Activated T-cell treated with anti-CD3 and anti-CD28 coated beads for 24 hours (primary cell): Measurements from ENCODE around the gene RASGRP2.
A peak's percentile ranks its signal among the peaks of the same experiment; 100 is the strongest.

ENCODE experiments used
- DNase-seq: peaks from one replicate; pipeline ENCODE4 v3.0.0-alpha.2; 2020; ENCODE audit warnings: low read depth

The RASGRP2 gene

DNA sequence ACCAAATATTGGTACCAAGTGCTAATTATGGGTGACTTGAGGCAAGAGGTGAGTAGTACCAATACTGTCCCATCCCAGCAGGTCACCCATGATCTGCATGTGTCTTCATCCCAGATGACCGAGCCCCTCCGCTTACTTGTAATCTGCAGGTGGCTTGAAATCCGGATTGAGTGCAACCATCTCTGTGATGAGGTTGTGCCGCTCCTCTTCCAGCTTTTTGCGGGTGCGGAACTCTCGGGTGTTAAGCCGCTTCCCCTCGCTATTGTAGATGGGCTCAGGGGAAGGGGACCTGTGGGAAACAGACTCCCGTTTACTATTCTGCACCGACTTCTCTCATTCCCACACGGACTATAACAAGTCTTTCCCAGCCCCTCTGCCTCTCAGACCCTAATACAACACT is 26.2 kb upstream of the RASGRP2 start:
- no peak for DNase-seq

DNA sequence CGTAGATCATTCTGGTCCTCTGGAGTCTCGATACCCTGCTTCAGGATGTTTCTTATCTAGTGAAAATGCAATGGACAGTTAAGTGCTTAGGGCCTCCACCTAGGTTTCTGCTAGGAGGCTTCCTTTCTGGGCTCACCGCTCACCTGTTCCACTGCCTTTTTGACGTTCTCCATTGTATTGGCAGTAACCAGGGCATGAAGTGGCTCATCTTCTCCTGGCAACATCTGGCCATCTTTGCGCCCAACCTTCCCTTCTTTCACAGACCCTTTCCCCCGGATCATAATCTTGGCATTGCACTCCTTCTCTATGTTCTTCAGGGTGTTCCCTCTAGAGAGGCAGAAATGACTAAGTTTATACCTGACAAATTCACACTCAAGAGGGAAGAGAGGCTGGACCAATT is 25.3 kb upstream of the RASGRP2 start:
- DNase-seq: no peak

DNA sequence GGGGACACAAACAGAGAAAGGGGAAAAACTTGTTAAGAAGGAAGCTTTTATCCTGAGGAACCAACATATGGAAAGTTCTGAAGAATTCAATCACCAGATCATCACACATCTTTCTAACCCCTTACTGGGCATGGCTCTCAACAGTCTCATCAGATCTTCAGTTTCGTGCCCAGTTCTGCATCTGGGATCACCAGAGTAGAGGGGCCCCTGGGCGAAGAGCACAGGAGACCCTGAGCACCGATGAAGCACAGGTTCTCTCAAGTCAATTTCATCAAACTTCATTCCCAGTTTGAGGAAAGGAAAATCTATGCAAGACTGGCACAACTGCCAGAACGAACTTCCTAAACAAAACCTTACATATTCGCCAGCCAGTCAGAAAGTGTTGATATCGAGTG is 24.4 kb upstream of the RASGRP2 start:
- DNase-seq: no peak

DNA sequence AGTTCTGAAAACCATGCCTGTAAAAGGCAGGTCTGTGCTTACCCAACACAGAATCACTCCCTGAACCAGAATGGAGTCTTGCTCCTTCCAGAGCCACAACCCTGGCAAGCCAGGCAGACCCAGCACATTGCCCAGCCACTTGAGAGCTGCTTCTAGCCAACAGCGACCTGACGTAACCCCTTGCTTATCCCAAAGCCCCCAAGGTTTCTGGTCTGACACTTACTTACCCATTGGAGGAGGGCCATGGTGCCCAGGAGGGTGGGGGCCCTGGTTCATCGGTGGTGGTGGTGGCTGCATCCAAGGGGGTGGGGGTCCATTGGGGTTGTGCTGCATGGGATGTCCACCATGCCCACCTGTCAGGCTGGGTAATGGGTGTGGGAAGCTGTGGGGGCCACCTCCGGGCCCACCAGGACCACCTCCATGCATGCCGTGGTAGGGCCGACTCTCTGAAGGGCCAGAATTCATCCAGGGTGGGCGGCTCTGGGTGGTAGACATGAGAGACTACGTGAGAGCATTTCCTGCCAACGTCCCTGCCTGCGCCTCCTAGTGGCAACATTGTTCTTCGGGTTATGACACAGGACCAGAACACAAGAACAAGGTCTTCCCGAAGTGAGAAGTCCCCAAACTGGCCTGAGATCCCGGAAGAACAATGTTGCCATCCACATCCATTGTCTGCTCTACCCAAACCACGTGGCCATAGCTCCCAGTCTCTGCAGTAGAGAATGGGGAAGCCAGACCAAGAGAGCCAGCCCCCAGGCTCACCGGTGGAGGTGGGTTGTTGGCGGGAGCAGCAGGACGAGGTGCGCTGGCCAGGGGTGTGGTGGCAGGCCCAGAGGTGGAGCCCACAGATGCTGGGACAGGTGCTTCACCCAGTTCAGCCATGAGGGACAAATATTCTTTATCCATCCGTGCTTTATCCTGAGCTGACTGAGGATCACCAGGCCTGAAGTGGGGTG is 23.7 kb upstream of the RASGRP2 start:
- peak; percentile 70 for DNase-seq

DNA sequence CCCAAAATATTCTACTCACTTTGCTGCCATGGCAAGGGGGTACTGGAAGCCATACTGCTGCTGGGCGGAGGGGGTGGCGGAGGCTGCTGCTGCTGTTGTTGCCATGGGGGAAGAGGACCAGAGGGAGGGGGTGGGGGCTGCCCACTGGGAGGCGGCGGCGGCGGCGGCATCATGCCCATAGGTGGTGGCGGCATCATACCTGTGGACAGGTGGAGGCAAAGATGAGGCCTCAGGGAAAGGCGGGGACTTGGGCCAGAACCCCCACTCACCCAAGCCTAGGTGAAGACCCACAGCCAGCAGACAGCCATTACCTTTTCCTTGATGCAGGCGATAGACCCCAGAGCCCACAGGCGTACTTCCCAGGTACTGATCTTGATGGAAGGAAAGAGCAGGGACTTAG is 22.9 kb upstream of the RASGRP2 start:
- no peak for DNase-seq

DNA sequence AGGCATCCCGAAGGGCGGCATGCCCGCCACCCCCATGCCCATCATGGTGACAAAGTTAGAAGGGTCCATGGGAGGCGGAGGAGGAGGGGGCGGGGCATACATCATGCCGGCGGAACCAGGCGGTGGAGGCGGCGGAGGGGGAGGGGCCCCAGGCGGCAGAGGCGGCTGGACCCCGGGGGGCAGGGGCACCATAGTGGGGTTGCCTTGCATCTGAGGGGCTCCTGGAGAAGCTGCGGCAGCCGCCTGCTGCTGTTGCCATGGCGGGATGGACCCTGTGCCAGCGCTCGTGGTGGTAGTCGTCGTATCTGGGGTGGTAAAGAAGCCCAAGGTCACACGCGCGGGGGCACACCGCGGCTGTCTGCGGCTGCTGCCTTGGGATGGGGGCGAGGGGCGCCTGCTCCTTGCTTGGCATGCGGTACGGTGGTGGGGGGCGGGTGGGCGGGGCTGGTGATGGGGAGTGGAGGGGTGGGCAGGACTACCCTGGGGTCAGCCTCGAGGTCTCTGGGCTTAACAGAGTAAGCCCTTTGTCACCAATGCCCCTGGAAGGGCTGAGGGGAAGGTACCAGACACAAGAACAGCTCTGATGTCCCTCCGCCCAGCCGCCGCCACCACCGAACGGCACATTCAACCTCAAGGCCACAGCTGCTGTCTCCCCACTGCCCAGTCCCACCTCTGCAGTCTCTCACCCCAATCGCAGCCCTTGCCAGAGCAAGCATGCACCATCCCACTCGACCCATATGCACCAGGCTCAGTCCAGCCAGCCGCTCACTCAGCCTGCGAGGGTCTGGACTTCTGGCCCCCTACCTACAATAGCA is 22.1 kb upstream of the RASGRP2 start:
- DNase-seq: no peak

DNA sequence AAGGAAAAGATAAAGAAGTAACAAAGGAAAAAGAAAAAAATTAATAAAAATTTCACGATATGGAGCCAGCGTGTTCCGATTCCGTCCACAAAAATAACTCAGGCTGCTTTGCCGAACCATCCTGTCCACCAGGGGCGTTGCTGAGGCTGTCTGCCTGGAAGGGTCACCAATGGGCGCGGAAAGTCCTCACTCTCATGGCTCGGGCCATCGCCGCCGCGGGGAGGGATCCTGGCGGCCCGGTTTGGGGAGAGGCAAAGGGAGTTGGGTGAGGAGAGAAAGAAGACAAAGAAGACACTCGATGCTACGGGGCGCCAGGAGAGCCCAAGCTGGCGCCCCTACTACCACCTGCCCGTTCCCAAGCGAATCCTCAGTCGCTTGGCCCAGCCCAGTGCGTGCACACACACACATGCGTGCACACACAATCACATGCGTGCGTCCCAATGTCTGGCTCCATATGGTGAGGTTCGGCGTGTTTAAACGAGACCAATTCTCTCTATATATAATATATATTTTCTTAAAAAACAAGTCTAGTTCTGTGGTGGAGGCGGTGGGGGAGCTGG is 21.4 kb upstream of the RASGRP2 start:
- no peak for DNase-seq

DNA sequence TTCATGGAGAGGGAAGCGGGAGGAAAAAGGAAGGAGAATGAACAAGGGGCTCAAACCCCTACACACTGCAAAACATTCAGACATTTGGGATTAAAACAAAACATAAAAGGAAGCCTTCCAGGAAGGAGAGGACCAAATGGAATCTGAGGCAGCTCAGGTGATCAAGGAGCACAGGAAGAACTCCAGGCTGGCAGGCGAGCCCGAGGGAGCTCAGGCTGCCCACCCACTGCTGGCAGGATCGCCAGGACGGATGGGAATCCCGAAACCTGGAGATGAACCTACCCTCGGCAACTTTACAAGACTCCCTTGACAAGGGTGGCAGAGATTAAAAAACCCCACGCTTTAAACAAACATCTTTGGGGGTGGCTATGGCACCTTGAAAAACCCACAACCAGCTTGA is 20.8 kb upstream of the RASGRP2 start:
- no peak for DNase-seq

DNA sequence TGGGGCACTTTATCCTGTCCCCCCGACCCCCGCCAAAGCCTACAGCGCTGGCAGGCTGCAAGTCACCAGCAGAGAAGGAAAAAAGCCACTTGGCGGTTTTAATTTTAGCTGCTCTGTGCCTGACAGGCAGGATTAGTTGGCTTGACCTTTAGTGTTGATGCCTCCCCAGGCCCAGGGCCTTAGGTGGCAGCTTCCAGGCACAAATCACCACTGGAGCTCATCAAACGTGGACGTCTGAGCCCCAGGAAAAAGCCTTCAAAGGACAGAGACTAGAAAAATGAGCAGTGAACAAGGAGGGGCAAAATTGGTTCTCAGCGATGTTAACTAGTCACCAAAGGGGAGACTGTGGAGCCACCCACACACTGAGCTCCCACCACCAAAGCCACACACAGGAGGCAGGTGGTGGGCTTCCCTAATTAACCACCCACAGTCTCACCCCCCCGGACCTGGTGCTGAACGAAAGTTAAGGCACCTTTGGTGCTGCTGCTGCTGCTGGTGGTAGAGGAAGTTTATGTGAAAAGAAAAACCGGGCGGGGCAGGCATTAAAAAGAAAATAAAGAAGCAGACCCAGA is 20.2 kb upstream of the RASGRP2 start:
- no peak for DNase-seq

DNA sequence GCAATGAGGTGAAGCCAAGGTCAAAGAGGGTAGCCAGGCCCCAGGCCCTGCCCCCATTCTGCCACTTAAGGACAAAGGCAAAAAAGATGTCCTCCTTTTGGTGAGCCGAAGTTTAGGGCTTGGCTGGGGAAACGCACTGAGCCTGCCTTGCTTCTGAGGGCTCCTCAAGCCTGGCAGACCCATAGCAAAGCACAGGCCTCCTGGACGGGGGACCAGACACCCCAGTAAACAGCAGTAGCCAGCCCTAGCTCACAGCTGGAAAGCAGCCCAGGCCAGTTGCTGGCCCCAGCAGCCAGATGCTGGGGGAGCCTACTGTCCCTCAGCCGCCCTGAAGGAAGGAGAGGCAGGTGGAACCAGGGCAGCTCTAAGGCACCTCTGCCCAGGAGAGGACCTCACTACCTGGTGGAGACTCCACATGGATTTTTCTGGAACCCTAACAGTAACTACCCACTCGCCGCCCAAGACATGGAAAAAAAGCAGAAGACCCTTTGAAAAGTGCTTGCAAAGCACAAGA is 19.6 kb upstream of the RASGRP2 start:
- DNase-seq: no peak

DNA sequence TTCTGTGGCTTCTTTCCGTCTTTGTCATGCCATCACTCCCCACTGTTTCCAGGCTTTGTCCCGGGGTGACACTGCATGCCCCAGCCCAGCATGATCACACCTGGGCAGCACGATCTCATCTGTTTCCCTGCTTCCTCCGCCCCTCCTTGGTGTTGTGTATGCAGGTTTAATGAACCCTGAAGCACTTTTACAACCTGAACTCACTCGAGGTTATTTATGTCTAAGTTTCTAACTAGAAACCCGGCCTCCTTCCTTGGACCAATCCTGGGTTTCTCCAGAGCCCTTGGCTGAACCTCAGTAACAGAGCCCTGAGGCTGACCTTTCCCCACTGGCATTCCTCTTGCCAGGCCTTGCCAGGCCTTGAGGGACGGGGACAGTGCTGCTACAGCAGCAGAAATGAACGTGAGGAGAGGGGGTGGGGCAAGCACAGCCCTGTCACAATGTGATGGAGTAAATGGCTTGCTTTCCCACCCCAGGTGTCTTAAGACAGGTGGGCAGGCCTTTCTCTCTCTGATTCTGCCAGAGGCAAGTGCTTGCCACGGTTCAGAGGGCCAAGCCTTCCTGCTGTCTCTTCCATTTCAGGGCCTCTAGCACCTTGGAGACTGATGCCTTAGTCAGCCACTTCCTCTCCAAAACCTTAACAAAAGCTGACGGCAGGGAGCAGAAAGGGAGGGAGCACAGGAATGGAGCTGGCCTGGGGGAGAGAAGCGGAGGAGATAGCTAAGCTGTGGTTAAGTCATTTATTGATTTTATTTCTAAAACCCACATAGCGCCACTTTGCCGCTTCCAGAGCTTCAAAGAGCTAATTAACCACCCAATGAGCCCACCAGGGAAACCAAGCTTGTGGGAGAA is 19.0 kb upstream of the RASGRP2 start:
- DNase-seq: no peak

DNA sequence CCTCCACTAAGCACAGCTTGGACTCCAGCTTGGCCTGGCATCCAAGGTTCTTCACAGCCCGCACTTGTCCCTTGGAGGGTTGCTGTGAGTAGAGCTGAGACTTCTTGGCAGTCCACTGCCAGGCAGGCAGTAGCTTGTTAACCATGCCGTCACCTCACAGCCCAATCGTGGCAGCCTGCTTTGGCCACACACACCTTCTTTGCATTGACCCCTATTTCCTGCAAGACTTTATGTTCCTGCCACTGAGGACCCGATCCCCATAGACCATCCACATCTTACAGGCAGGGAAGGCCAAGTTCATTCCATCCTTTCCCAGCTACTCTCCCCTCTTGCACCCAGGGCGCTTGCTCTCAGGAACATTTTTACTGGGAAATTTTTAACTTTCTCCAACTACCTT is 18.3 kb upstream of the RASGRP2 start:
- no peak for DNase-seq

DNA sequence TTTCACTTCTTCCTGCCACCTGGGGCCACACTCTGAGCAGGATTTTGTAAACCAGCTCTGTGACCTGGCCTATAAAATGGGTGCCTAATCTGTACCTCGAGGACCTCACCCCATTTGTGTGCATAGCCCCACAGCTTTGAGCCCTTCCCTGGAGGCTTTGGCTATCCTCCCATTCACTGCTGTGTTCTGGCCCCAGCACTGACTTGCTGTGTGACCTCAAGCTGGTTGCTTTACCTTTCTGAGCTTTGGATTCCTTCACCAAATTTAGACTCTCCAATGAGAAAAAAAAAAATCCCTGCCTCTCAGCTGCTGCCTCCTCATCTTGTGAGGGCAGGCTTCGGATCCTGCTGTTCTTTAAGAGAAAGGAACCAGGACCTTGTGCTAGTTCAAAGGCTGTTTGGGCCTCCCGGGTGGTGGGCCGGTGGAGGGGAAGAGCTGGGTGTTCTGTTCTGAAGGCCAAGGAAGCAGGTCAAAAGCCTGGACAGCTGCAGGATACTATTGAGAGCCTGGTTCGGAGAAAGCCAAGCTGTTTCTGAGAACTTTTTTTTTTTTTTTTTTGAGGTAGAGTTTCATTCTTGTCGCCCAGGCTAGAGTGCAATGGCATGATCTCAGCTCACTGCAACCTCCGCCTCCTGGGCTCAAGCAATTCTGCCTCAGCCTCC is 16.9 kb upstream of the RASGRP2 start:
- DNase-seq: no peak

DNA sequence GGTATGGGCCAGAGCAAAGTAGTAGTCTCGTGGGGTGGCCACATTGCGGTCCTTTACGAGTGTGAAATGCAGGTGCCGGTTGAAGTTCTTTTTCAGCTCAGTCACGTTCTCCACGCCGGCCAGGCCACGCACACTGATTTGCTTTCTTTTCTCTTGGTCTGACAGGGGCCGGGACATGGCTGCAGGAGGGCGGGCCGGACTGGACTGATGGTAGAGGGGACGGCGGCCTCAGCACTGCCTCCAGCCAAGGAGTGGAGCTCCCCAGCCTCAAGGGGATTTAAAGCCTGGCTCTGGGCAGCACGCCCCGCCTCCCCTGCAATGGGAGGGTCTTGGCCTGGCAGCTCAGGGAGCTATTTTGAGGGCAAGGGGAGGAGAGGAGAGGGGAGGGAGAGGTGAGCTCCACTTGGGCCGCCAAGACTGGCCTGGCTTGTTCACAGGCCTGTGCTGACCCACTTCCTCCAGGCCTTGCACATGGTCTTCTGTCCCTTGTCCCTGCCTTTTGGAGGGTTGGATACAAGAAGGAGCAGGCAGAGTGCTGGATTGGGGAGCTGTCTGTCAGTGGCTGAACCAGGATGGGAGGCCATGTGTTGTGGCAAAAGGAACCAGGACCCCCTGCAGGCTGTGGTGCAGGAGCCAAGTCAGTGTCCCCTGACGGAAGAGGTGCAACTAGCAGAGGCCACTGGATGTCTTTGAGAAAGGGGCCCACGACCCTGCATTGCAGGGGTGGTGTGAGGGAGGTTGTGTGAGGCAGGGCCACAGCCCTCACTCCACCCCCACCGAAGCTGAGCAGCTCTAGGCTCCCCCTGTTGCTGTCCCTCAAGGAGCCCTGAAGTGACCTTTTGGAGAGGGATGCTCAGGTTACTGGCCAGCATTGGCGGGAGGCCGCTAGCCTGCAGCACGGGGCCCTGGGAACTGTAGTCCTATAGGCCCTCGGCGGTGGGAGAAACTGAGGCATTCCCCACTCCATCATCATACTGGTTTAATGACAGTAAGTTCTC is 16.1 kb upstream of the RASGRP2 start, which contains the start of gene PYGM:
Gene PYGM, minus strand, starts transcription at position 253 of the 998 bp plus-strand sequence. Its CDS starts 76 bp downstream, at position 177.
- no peak for DNase-seq

DNA sequence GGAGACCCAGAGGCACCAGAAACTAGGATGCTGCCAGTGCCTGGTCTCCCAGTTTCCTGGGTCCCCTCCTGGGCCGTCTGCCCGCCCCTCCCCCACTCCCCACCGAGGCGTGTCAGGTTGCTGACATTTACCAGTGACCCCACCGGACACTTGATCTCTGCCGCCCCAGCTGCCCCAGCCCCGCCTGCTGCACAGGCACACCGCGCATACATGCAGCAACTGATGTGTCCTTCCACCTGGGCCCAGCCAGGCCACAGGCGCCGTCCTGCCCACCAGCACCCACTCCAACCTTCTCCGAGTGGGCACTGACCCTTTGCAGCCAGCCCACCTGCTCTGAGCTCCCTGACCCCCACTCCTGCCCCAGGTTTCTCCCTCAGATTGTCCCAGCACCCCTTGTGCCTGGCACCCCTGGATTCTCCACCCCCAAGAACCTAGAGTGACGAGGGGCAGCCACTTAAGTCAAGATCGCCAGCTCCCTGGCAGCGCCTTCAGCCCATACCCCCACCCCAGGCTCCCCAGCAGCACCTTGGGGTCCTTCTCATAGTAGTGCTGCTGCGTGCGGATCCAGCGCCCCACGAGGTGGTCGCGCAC is 15.3 kb upstream of the RASGRP2 start:
- DNase-seq: no peak

DNA sequence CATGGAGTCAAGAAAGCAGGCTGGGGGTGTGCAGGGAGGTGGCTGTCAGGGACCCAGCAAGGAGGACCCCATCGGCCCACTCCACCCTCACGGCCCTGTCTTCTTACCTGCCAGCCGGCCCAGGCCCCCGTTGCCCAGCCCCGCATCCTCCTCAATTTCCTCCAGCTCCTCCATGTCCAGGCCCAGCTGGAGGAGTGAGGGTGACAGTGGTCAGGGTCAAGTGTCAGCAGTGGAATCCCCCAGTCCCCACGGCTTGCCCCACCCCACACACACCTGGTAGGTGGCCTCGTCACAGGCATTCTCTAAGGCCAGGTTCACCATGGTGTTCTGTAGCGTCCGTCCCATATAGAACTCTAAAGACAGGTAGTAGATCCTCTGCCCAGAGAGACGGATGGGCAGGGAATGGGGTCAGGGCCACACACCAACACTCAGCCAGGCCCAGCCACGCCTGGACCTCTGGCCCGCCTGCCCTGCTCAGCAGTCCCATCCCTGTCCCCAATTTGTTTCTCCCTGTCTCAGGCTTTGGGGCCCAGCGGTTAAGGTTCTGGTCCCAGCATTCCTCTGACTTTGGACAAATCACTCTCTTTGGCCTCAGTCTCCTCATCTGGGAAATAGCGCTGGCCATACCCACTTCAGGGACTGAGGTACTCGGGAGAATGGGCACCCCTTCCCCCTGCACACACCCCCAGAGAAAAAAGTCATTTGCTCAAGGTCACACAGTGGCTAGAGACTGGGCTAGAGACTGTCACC is 14.6 kb upstream of the RASGRP2 start:
- no peak for DNase-seq

DNA sequence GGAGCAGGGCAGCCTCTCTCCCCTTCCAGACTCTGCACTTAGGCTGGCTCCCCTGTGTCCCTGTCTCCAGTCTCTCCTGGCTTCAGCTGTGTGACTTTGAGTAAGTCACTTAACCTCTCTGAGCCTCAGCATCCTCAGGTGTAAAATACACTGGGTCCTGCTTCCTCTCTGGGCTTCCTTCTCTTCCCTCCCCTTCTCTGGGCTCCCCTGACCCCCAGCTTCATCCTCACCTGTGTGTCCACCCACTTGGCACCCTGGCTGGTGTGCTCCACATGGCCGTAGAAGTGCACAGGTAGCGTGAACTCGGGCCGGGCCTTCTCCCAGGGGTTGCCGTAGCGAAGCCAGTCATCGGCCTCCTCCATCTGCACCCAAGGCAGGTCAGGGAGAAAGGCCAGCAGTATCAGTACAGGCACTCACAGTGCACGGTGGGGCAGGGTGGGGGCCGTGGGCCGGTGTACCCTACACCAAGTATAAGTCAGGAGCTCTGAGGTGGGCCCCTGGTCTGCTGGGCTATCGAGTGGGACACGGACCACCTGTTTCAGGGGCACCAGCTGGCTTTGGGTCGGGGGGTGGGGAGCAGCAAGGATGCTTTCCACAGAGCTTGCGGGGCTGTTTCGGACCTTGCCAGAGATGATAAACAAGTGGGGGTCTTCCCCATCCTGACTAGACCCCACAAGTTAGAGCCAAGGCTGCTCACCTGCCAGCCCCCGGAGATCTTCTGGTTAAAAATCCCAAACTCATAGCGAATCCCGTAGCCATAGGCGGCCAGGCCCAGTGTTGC is 13.8 kb upstream of the RASGRP2 start:
- no peak for DNase-seq
